ENCODE measurements around the gene RPL35. TPM values are rescaled to one million over a fixed set of nuclear protein-coding genes. Genes with fewer than 3 reads are reported as not detected.

Gene RPL35
- total RNA-seq, 1 donor from 2014 or later: 1,925 TPM

GRCh38 chr9:124884376-124884775, 22.6 kb upstream of the RPL35 start:
- Histone ChIP-seq H3K27ac (no peak overlapping the region), H3K27me3 (no peaks in the 10 kb centered on the region), H3K36me3 (peaks cover 0 to 67% of the 10 kb centered on the region in 2 donors), H3K9me3 (no peaks in the 10 kb centered on the region), H3K4me3 (no peak overlapping the region), H3K4me1 (no peaks in the 10 kb centered on the region)
- no peak for TF ChIP-seq POLR2AphosphoS5 (IDR thresholded peaks at IDR 0.05; ENCODE audit: insufficient read depth in 1 of 2, low read depth in 1 of 2)
- no peak for TF ChIP-seq POLR2A (IDR thresholded peaks at IDR 0.05)
- TF ChIP-seq CTCF (IDR thresholded peaks at IDR 0.05): no peak
- DNase-seq (ENCODE audit: extremely low spot score in 2 of 2): no peak
- intact Hi-C loops (cut with DNase I): no loop called here

- Histone ChIP-seq H3K4me3 (no peak overlapping the region), H3K27me3 (no peaks in the 10 kb centered on the region), H3K27ac (no peak overlapping the region), H3K36me3 (peaks cover 0 to 56% of the 10 kb centered on the region in 2 donors), H3K9me3 (no peaks in the 10 kb centered on the region), H3K4me1 (no peaks in the 10 kb centered on the region)
- intact Hi-C loops (cut with DNase I): no loop called here
- TF ChIP-seq POLR2AphosphoS5 (IDR thresholded peaks at IDR 0.05; ENCODE audit: insufficient read depth in 1 of 2, low read depth in 1 of 2) (no peak), CTCF (IDR thresholded peaks at IDR 0.05) (no peak), POLR2A (IDR thresholded peaks at IDR 0.05) (no peak)
- no peak for DNase-seq (ENCODE audit: extremely low spot score in 2 of 2)
These were observed 20.5 kb upstream of the RPL35 start for GRCh38 chr9:124882231-124882630.

- TF ChIP-seq POLR2AphosphoS5 (IDR thresholded peaks at IDR 0.05; ENCODE audit: insufficient read depth in 1 of 2, low read depth in 1 of 2): no peak
- TF ChIP-seq POLR2A (IDR thresholded peaks at IDR 0.05): no peak
- no peak for TF ChIP-seq CTCF (IDR thresholded peaks at IDR 0.05)
- no peak overlapping the region for H3K27ac ChIP-seq
- intact Hi-C loops (cut with DNase I): no loop called here
- H3K4me3 ChIP-seq: no peak overlapping the region
- H3K36me3 ChIP-seq: peaks cover 0 to 52% of the 10 kb centered on the region in 2 donors
- DNase-seq (ENCODE audit: extremely low spot score in 2 of 2): no peak
- no peaks in the 10 kb centered on the region for H3K9me3 ChIP-seq
- H3K4me1 ChIP-seq: no peaks in the 10 kb centered on the region
- H3K27me3 ChIP-seq: no peaks in the 10 kb centered on the region
These were observed 19.5 kb upstream of the RPL35 start for GRCh38 chr9:124881138-124881743.

- intact Hi-C loops (cut with DNase I): no loop called here
- Histone ChIP-seq H3K9me3 (no peaks in the 10 kb centered on the region), H3K27me3 (no peaks in the 10 kb centered on the region), H3K4me3 (no peak overlapping the region), H3K4me1 (no peaks in the 10 kb centered on the region), H3K27ac (no peak overlapping the region), H3K36me3 (peaks cover 0 to 52% of the 10 kb centered on the region in 2 donors)
- TF ChIP-seq POLR2A (IDR thresholded peaks at IDR 0.05): no peak
- no peak for TF ChIP-seq CTCF (IDR thresholded peaks at IDR 0.05)
- no peak for TF ChIP-seq POLR2AphosphoS5 (IDR thresholded peaks at IDR 0.05; ENCODE audit: insufficient read depth in 1 of 2, low read depth in 1 of 2)
- no peak for DNase-seq (ENCODE audit: extremely low spot score in 2 of 2)
These were observed 18.7 kb upstream of the RPL35 start for GRCh38 chr9:124880501-124880900.

- Histone ChIP-seq H3K27me3 (no peaks in the 10 kb centered on the region), H3K27ac (no peak overlapping the region), H3K9me3 (no peaks in the 10 kb centered on the region), H3K4me1 (peaks cover 2% of the 10 kb centered on the region), H3K4me3 (no peak overlapping the region), H3K36me3 (peaks cover 0 to 53% of the 10 kb centered on the region in 2 donors)
- intact Hi-C loops (cut with DNase I): no loop called here
- DNase-seq (ENCODE audit: extremely low spot score in 2 of 2): no peak
- TF ChIP-seq POLR2AphosphoS5 (IDR thresholded peaks at IDR 0.05; ENCODE audit: insufficient read depth in 1 of 2, low read depth in 1 of 2) (peak in 1 of 2 donors; percentile 31), CTCF (IDR thresholded peaks at IDR 0.05) (no peak)
These were observed 17.5 kb upstream of the RPL35 start for GRCh38 chr9:124879226-124879625.

Data from vagina (tissue), 2 donors.